ENCODE data around the gene CT45A1.
"Not testable (repeated sequence)": the region's sequence is repeated elsewhere in the genome, so short reads cannot be mapped to it uniquely, and the experiment has no call there.

Gene CT45A1

GRCh38 chrX:135713183-135713689, at the start of gene CT45A1:
TSS of gene CT45A1 (plus strand) at chrX:135713639. CDS start at chrX:135718941, 5,302 bp downstream.
- not testable (repeated sequence) for DNase-seq (ENCODE audit: low read depth)

- not testable (repeated sequence) for DNase-seq (ENCODE audit: low read depth)
Measured at GRCh38 chrX:135672979-135673378, 40.5 kb upstream of the CT45A1 start.

- no peak for DNase-seq (ENCODE audit: low read depth)
Measured at GRCh38 chrX:135688137-135688536, 25.3 kb upstream of the CT45A1 start.

DNA sequence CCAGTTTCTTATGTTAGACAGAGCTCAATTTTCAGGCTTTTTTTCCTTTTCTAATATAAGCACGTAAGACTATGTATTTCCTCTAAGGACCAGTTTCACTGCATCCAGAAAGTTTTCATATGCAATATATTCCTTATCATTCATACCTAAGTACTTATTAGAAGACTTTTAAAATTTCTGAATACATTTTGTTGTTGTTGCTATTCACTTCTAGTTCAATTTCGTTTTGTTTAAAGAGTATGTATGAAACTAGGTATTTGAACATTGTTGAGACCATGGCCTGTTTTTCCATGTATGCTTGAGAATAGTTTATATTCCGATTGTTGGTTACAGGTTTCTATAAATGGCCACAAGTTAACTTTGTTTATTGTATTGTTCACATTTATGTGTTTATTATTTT, 18.0 kb upstream of the CT45A1 start:
- no peak for DNase-seq (ENCODE audit: low read depth)

DNA sequence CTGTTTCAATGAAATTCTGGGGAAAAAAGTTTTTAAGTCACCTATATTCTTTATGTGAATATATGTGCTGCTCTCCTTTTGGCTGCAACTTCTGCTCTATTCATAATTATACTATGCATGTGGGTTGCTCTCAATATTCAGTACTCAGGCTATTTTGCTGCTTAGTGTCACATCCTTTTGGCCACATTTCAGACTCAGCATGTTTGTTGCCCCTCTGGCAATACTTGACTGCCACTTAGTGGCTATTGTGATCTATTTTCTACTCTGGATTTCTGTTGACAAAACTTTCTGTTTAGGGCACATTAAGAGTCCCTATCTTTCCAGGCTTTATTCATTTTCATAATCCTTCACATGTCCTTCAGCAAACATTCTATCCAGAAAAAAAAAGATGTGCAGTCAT, 15.8 kb upstream of the CT45A1 start:
- no peak for DNase-seq (ENCODE audit: low read depth)

DNA sequence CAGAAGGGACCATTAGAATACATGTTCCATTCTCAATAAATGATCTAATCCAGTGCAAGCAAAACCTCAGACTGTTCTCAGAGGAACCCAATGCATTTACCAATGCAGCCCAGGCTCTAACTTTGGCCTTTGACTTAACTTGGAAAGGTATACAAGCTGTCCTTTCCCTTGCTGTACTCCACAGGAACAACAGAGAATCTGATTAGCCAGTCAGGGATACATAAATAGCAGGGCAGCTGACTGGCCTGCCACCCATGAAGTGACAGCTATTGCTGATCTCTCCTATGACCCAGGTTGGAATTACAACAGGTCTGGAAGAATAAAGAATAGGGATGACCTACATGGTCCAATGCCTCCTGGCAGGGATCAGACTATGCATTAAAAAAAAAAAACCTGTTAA, 14.5 kb upstream of the CT45A1 start:
- DNase-seq (ENCODE audit: low read depth) = no peak

DNA sequence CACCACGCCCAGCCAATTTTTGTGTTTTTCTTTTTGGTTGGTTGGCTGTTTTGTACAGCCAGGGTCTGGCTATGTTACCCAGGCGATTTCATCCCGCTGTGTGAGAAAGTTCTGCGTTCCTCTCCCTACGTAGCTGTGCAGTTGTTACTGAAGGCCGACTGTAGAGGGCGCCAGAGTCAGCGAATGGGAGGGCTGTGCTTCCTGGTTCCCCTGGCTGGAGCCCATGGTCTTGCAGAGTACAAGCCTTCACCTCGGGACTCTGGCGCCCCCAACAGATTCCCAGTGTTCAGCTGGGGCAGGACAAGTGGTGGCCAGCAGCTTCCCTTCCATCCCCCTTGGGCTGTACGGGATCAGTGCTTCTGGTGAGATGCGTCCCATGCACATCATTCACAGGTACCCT, 5.6 kb upstream of the CT45A1 start:
- DNase-seq (ENCODE audit: low read depth) = no peak

GRCh38 chrX:135713795-135714194, 356 bp downstream of the CT45A1 start:
- DNase-seq (ENCODE audit: low read depth) = no peak

GRCh38 chrX:135734666-135735065, 21.2 kb downstream of the CT45A1 start:
- not testable (repeated sequence) for DNase-seq (ENCODE audit: low read depth)

- no peak for DNase-seq (ENCODE audit: low read depth)
Measured at GRCh38 chrX:135737366-135738071, 24.1 kb downstream of the CT45A1 start.

DNA sequence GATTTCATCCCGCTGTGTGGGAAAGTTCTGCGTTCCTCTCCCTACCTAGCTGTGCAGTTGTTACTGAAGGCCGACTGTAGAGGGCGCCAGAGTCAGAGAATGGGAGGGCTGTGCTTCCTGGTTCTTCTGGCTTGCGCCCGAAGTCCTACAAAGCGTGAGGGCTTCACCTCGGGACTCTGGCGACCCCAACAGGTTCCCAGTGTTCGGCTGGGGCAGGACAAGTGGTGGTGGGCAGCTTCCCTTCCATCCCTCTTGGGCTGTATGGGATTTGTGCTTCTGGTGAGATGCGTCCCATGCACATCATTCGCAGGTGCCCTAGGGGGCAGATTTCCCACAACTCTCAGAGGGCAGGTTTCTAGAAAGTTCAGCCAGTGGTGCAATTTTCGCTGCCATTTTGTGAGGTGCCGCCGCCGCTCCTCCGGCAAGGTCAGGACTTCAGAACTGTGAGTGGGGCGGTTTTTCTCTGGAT, 27.3 kb downstream of the CT45A1 start:
- no peak for DNase-seq (ENCODE audit: low read depth)

DNA sequence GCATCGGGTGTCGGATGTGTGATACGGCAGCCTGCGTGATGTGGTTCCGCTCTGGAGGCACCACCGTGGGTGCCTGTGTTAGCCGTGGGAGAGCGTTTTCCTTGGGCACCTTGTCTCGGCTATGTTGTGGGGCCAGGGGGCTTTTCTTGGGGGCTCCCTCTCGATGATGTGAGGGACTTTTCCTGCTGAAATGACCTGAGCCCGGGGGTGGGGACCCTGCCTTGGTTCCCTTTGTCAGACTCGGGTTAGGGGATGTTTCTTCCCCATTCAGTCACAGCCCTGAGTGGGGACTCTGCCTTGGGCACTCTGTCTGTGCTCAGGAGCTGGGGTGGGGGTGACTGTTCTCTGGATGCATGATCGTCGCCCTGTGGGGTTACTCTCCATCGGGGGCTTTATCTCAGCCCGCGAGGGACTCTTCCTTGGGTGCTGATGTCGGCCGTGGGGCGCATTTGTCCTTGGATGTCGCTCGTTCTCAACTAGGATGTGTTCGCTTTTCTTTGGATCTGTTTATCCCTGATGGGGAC, 27.8 kb downstream of the CT45A1 start:
- DNase-seq (ENCODE audit: low read depth) = no peak

DNA sequence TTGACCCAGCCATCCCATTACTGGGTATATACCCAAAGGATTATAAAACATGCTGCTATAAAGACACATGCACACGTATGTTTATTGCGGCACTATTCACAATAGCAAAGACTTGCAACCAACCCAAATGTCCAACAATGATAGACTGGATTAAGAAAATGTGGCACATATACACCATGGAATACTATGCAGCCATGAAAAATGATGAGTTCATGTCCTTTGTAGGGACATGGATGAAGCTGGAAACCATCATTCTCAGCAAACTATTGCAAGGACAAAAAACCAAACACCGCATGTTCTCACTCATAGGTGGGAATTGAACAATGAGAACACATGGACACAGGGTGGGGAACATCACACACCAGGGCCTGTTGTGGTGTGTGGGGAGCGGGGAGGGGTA, 31.3 kb downstream of the CT45A1 start:
- not testable (repeated sequence) for DNase-seq (ENCODE audit: low read depth)

- not testable (repeated sequence) for DNase-seq (ENCODE audit: low read depth)
Measured at GRCh38 chrX:135768091-135768490, 54.7 kb downstream of the CT45A1 start, which contains the start of gene CT45A3. TSS of gene CT45A3 (minus strand) at chrX:135768191. CDS start at chrX:135764444, 3,747 bp downstream.

Data from activated T-helper 9 cell treated with anti-CD3 and anti-CD28 coated beads, Interleukin-2, amount 50 U/mL, for 16 hours (primary cell).